Liver (tissue), 3 donors: ENCODE measurements around the gene PPME1.

Experiments
- ATF3 ChIP-seq: IDR thresholded peaks from 2 replicates; pipeline ENCODE4 v1.6.1; 2016; ENCODE audit warnings: antibody characterized with exemption
- GABPA ChIP-seq, 2 donors: IDR thresholded peaks in 1 of 2; conservative IDR thresholded peaks in 1 of 2; 2 replicates each; pipeline ENCODE4 v1.6.1; 2016; ENCODE audit warnings: antibody characterized with exemption in 2 of 2, mild to moderate bottlenecking in 1 of 2, moderate library complexity in 1 of 2
- REST ChIP-seq: IDR thresholded peaks from 2 replicates; pipeline ENCODE4 v1.6.1; 2016; ENCODE audit warnings: antibody characterized with exemption, mild to moderate bottlenecking
- SP1 ChIP-seq: IDR thresholded peaks from 2 replicates; pipeline ENCODE4 v1.6.1; 2018; ENCODE audit warnings: antibody characterized with exemption, mild to moderate bottlenecking
- TAF1 ChIP-seq: conservative IDR thresholded peaks from 2 replicates; pipeline ENCODE4 v1.6.1; 2016; ENCODE audit warnings: antibody characterized with exemption, mild to moderate bottlenecking
- YY1 ChIP-seq: IDR thresholded peaks from 2 replicates; pipeline ENCODE4 v1.6.1; 2016; ENCODE audit warnings: antibody characterized with exemption, mild to moderate bottlenecking
- ZBTB33 ChIP-seq: IDR thresholded peaks from 2 replicates; pipeline ENCODE4 v1.6.1; 2016; ENCODE audit warnings: antibody characterized with exemption
- TF ChIP-seq, protein P1 (sequence below): fragments of 150-350 bp; IDR thresholded peaks from 2 replicates; pipeline ENCODE4 v1.5.1; 2017; ENCODE audit warnings: improper control_type of control experiment, low read depth, low read length; ENCODE audit not compliant: missing input control
- donor health status: healthy.
- donor health status: healthy.

DNA sequence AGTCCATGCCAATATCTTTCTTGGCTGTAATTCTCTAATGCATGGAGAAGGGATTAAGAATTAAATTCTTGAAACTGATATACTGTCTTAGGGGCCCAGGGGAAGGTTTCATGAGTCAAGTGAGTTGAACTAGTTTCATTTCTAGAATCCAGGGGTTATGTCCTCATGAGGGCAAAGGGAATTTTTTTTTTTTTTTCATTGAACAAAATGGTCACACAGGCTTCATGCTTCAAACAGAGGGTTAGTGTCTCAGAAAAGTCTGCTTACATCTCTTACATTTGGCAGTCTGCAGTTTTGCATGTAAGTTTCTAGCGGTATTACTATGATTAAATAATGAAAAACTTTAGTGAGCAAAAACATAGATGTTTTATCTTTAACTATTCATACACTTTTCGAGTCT is 32.9 kb downstream of the PPME1 start:
- TF ChIP-seq SP1 (no peak), ZBTB33 (no peak), TAF1 (no peak), ATF3 (no peak), GABPA (IDR thresholded peaks at IDR 0.05 in 1 of 2, conservative IDR thresholded peaks at IDR 0.05 in 1 of 2) (no peak), REST (no peak), YY1 (no peak)
- TF ChIP-seq, protein P1, sequence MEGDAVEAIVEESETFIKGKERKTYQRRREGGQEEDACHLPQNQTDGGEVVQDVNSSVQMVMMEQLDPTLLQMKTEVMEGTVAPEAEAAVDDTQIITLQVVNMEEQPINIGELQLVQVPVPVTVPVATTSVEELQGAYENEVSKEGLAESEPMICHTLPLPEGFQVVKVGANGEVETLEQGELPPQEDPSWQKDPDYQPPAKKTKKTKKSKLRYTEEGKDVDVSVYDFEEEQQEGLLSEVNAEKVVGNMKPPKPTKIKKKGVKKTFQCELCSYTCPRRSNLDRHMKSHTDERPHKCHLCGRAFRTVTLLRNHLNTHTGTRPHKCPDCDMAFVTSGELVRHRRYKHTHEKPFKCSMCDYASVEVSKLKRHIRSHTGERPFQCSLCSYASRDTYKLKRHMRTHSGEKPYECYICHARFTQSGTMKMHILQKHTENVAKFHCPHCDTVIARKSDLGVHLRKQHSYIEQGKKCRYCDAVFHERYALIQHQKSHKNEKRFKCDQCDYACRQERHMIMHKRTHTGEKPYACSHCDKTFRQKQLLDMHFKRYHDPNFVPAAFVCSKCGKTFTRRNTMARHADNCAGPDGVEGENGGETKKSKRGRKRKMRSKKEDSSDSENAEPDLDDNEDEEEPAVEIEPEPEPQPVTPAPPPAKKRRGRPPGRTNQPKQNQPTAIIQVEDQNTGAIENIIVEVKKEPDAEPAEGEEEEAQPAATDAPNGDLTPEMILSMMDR: no peak
